Hematopoietic multipotent progenitor cell (in vitro differentiated cells): ENCODE results near the gene AAR2. TPM values are rescaled to one million over a fixed set of nuclear protein-coding genes. Genes with fewer than 3 reads are reported as not detected.

Experiments
- DNase-seq, 3 donors: peaks; one replicate each; pipeline ENCODE4 v3.0.0-alpha.2; 2011 to 2015; ENCODE audit warnings: low read depth in 2 of 3, low spot score in 2 of 3
- total RNA-seq: library from RNA; depleted of rRNA; stranded (reverse); fragments of >200 nt; gene quantifications from one replicate; pipeline ENCODE4 v1.2.3, GENCODE V29; 2012

Gene AAR2
- total RNA-seq, 1 donor, result 42.5 TPM

DNA sequence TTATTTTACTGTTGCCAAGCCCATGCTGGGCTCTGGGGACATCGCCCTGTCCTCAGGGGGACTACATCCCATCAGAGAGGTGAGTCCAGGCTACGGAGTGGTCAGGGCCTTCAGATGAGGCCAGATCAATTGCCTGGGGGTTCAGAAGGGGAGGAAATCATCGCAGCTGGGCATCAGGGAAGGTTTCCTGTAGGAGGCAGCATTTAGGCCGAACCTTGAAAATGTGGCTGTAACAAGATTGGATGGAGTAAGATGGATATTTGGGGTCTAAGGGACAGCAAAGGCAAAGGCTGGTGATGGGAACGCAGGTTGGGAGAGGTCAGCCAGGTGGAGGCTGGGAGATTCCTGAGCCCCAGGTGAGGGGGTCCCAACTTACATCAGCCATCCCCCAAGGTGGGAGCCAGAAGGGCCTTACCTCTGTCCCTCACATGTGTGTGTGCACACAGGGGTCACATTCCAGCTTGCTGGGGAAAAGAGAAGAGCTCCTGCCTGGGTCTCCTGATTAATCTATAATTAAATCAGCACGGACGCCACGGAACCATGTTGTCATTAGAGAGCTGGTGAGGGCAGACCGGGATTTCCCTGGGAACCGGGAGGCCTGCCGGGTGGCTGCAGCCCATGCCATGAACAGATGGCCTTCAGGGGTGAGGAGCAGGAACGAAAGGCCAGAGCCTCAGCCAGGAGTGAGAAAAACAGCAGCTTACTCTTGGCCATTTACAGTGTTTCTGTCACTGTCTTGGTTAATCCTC lies 39.3 kb downstream of the AAR2 start:
- no peak for DNase-seq

DNA sequence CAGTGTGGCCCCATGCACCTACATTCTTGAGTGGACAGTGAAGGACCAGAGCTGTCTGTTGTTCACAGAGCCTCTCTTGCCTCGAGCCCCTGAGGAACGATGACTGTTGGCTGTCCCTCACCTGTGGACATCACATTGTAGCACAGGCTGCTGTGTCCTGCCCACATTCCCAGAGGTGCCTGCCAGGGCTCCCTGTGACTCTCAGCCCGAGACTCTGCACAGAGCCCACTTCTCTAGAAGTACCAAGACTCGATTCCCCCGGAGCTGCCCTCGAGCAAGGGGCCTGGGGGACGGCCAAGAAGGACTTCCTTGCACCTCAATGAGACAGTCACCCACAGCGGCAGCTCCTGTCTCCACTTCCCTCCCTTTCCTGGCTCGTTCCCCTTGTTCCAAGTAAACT lies 41.3 kb downstream of the AAR2 start:
- DNase-seq, result no peak

DNA sequence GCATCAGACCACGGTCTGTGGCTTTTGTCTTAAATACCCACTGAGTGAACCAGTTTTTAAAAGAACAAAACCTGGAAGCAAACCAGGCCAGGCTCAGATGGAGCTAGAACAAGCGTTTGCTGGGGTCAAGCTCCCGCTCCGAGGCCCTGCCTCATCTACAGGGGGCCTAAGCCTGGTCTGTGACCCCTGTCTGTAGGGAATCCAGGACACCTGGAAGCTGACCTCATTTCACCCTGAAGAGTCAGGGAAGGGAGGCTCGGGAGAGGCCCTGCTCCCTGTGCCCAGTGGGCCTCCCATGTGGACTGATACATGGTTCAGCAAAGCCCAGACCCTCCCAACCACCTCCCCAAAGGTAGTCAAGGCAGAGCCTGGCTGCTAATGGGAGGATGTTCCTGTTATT lies 43.1 kb downstream of the AAR2 start:
- no peak for DNase-seq

DNA sequence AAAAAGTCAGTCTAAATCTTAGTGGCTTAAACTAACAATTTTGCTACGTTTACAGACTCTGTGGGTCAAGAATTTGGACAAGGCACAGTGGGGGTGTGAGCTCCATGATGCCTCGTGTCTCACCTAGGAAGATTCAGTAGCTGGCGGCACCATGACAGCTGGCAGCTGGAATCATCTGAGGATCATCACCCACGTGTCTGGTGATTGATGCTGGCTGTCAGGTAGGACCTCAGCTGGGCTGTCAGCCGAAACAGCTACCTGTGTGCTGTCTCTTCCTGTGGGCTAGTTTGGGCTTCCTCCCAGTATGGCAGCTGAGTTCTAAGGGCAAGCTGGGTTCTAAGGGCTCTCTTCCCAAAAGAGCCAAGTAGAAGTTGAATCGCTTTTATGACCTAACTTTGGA lies 43.5 kb downstream of the AAR2 start:
- DNase-seq, result no peak

DNA sequence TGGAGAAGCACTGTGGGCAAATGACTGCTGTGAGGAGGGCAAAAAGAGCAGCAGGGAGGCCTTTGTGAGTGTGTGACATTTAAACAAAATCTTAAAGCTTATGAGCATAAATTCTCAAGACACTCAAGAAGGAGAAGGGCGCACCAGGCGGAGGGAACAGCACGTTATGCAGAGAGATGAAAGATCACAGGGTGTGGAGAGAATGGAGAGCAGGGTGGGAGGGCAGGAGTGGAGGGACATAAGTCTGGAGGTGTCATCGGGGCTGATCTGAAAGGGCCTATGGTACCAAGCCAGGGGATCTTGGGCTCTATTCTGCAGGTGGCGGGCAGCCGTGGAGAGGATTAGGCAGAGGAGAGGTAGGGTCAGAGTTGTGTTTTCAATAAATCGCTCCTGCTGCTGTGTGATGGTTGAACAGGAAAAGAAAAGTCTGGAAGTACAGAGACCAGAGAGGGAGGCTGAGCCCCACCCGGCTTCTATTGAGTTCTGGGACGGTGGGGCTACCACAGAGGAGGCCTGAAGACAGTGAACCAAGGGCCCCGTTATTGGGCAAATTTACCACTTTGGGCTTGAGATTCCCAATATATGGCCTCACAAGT lies 45.6 kb downstream of the AAR2 start:
- no peak for DNase-seq

DNA sequence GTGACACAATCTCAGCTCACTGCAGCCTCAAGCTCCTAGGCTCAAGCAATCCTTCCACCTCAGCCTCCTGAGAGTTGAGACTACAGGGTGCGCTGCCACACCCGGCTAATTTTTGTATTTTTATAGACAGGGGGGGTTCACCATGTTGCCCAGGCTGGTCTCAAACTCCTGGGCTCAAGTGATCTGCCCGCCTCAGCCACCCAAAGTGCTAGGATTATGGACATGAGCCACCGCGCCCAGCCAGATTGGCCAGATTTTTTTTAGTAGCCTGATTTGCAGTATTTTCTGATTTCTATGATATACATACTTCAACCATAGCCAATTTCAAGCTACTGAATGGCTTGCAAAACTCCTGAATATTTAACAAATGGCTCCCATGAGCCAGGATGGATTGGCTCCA lies 48.5 kb downstream of the AAR2 start:
- no peak for DNase-seq

DNA sequence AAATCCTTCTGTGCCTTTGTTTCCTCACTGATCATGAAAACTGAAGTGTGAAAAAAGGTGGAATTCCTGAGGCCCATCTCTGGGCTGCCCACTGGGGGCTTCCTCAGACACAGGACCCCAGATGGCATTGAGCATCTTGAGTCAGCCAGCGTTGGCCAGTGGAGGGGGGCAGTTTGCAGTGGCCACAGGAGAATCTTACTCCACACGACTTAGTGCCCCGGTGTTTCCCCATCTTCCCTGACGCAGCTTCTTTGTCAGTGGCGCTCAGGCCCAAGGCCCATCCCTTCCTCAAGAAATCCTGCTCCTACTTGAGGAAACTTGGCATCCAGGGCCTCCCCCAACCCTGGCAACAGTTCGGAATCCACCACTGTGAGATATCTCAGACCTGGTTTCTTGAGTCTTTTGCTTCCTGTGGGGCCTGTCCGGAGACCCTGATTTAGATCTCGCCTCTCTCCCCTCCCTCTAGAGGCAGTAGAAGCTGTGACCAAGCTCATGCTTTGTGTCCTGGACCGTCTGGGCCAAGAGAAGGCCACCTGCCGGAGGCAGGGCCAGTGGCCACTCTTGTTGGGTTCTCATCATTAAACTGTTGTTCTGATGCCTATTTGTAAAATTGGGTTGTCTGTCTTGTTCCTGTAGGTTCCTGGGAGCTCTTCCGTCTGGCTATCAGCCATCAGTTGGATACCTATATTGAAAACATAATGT lies 49.6 kb downstream of the AAR2 start:
- no peak for DNase-seq

DNA sequence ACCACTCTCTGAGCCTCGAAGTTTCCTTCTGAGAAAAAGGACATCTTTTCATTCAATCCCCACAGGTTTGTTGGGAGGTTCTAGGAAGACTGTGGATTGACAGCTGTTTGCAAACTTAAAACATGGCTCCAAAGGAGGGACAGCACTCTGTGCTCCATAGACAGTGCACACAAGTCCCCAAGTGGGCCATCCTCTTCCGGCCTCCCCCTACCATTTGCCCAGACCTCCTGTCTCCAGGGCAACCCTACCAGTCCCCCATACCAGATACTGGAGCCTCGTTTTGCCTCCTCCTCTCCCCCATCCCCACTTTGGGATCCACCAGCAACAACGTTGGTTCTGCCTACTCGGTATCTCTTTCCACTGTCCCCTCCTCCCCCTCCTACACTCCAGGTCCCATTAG lies 61.4 kb downstream of the AAR2 start:
- DNase-seq, result no peak

DNA sequence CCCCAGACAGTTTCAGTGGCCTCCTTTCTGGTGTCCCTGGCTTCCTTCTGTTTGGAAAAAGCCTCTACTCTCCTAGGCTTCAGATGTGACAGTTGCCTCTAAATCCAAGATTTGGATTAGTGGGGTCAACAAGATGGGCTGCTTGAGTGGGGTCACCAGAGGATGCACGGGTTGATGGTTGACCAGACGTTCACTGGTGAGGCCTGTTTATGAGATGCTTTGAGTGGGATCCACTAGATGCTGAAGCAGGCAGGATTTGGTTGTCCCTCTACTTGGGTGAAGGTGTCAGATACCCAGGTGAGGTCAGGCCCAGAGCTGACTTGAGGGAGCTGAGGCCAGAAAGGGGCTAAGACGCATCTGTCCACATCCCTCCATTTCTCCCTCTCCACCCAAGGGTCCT lies 61.8 kb downstream of the AAR2 start:
- no peak for DNase-seq

DNA sequence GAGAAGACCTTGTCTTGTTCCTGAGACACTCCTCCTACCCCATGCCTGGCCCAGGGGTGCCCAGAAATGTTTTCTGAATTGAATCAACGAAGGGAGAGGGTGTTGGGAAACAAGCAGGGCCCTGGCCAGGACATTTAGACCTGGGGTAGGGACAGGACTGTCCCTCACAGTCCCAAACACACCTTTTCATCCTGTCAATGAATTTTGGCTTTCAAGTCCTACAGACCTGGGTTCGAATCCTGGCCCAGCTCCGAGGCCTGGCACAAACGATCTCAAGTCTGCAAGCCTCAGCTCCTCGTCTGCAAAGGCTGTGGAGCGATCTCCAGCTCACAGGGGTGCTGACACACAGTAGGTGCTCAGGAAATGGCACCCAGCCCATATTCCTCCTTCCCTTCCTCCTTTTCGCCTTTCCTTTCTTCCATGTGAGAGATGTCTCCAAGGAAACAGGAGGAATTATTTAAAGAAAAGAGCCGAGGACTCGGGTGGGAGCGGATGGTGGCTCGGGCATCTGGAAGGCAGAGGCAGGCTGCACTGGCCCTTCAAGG lies 62.6 kb downstream of the AAR2 start:
- DNase-seq, result no peak

DNA sequence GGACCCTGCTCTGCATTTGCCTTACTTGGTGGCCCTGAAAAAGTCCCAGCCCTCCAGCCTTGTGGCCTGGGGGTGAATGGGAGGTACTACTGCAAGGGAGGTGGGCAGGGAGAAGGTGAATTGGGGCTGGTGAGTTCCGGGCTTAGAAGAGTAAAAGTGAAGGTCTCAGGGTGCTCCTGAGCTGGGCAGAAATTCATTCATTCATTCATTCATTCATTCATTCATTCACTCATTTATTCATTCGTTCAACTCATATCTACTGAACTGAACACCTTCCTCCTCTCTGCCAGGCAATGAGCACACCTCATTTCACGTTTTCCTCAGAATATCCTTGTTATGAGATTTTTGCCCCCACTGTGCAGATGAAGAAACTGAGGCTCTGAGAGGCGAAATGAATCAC lies 63.2 kb downstream of the AAR2 start:
- DNase-seq, result no peak

DNA sequence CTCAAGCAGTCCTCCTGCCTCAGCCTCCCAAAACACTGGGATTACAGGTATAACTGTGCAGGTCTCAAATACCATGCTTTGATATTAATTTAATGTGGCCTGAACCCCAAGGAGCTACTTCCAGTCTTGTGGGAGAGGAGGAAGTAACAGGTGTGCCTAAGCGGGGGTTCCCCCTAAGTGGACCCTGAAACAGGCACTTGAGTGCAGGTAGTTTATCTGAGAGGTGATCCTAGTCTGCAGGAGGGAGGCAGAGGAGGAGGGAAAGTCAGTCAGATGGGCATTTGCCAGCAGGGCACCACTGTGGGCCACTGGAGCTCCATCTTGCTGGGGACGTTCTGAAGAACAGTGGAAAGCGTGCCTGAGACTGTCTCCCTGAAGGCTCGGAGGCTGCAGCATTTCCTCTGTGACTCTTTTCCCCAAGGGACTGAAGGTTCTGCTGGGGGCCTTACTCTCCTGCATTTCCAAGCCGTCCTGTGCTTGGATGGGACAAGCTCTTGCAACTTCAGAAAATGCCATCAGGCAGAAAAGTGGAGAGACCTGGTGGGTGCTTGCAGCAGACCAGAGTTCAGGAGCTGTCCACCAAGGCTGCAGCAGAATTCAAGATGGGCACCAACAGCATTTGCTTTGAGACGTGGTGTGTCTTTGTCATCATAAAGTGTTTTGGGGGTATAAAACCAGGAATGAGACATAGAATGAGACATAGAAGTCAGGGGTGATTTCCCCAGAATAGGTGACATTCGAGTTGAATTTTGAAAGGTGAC lies 65.3 kb downstream of the AAR2 start:
- DNase-seq, result no peak

DNA sequence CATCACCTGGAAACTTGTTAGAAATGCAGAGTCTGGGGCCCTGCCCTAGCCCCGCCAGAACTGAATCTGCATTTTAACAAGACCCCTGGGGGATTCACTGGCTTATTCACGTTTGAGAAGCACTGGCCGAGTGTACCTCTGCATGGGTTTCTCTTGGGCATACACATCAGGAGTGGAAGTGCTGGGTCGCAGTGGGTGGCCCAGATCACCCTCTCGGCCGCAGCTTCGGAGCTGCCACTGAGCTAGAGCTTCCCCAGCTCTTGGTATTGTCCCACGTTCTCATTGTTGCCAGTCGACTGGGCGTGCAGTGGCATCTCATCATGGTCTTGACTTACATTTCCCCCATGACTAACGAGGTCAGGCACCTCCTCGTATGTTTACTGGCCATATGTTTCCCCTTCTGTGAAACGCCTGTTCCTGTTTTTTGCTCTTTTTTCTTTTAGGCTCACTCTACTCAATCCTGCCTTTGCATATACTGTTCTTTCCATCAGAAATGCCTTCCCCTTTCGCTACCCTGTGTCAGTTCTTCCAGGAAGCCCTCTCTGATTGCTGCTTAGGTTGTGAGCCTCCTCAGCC lies 66.8 kb downstream of the AAR2 start:
- DNase-seq, result peak in 2 of 3 donors; percentile 36 to 61

DNA sequence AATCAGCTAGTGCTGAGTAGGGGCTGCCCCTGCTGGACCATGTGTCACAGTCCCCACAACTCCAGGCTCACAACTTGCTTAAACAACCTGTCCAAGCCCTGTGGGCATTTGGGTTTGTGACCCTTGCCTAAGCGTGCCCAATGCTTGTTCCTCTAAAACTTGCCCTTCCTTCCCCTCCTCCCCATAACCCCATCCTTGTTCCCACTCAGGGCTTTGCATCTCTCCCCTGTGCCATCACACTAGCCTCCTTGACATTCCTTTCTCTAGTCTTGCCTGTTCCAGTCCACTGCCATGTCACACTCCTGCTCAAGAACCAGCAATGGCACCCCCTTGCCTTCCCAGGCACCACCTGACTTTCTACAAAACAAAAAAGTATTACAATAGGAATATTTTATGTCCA lies 67.6 kb downstream of the AAR2 start:
- DNase-seq, result no peak

DNA sequence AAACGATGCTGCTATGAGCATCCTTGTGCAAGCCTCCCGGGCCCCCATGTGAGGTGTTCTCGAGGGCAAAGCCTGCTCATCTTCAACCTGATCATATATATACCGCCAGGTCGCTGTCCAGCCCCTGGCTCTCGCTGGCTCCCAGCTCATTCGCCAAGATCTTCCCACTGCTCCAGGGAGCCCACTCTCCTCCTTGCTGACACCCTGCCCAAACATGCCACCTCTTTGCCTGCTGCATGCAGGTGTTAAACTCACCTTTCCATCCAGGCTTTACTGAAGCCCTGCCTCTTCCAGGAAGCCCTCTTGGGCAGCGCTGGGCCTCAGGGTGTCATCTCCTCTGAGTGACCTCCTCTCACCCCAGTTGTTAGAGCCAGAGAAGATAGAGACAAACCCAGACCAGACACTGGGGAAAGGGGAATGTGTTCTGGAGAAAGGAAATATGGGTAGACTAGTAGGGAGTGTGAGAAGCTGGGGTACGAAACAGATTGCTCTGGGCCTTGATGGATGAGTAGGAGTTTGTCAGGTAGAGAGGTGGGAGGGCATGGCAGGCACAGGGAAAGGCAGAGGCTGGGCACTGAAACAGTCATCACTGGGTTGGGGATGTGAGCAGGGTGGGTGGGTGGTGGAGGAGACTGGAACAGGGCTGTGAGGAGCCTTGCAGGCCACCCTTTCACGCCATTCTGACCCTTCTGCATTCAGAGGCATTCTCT lies 68.7 kb downstream of the AAR2 start:
- no peak for DNase-seq

DNA sequence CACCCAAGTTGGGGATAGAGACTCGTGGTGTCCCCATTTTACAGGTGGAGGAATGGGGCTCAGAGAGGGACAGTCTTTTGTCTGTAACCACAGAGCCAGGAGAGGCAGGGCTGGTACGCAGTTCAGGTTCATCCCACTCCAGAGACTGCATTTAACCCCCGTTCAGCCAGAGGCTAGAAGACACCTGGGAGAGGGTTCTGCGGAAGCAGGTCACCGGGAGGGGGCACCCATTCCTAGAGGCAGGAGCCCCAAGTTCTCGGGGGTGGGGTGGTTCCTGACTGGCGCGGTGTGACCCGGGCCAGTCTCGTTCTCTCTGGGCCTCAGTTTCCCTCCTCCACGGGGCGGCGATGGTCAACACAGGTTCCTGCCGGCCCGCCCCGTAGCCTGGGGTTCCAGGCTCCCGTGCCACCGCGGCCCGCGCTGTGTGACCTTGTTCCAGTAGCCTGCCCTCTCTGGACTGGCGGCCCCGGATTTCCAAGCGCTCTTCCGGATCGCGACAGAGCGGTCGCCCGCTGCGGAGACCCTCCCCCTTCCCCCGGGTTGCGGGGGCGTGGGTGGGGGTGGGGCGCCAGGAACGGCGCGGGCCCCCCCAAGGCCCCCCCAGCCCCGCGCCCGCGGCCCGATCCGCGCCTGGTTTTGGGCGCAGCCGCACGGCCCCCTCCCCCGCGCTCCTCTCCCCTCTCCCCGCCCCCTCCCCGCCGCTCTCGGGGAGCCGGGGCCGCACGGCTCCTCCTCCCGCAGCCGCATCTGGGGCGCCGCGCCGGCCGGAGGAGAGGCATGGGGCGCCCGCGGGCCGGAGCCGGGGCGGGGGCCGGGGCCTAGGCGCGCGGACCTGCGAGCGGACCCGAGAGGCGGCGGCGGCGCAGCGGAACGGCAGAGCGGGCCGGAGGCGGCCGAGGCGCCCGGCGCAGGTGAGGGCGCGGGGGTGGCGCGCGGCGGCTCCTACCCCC lies 69.6 kb downstream of the AAR2 start, which contains the start of gene DLGAP4:
DLGAP4 (plus strand) TSS at position 738 of the 950 bp plus-strand sequence. CDS start 125,379 bp downstream, outside the sequence.
- DNase-seq, result peak in 1 of 3 donors; percentile 16
